NCI-H2227 (cell line): ENCODE results near the gene ARHGAP8.

Experiments used
- DNase-seq: peaks from one replicate; lab custom pipeline; 2025; ENCODE audit not compliant: unreplicated experiment; lab: John Stamatoyannopoulos, UW

The ARHGAP8 gene

DNA sequence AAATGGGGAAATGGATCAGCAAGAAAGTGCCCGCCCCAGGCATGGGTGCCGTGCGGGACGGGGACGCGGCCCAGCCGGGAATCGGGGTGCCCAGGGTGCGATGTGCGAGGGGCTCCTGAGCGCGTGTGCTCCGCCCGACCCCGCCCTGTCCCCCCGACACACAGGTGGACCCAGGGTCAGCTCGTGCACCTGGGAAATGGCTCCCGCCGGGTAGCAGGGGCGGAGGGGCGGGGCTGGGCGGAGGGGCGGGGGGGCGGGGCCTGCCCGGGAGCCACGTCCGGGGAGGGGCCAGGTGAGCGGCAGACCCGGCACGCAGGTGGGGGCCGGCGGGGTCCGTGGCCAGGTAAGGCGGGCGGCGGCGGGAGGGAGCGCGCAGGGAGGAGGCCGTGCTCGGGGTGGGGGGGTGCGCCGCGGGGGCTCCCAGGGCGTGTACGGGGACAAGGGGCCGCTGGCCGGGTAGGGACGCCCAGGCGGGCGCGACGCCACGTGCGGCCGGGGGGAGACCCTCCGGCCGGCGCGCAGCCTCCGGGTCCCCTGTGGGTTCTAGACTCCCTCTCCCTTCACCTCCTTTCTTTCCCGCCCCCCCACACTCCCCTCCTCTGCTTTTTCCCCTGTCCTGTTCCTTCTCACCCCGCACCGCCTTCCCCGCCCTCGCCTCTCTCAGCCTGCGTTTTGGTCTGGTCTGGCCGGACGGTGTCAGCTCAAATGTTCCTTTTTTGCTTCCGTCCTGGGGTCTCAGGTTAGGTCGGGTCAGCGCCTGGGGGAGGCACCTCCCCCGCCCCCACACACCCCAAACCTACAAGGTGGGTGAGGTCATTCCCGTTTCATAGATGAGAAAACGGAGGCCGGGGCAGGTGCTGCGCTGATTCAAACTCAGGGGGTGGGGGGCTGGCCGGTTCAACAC, at the start of gene ARHGAP8:
TSS of gene ARHGAP8 (plus strand) at position 291 of the 904 bp plus-strand sequence. CDS start 33,953 bp downstream, outside the sequence.
- DNase-seq: no peak

DNA sequence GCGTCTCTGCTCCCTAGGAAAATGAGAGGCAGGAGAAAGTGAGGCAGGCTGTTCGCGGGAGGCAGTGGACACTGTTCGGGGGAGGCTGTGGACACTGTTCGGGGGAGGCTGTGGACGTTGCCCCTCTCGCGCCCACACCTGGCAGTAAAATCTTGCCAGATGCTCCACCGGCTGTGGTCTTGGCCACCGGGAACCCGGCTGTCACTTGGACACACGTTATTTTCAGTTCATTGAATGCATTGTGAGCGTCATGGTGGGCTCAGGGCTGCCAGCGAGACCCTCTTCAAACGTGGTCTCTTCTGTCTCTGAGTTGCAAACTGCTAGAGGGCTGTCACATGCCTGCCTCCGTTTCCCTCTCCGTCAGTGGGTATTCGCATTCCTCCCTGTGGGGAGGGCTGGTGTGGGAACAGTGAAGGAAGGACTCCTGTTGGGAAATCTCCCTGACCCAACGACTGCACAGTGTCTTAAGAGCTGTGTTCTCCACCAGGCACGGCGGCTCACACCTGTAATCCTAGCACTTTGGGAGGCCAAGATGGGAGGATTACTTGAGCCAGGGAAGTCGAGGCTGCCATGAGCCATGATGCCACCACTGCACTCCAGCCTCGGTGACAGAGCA, 49.0 kb upstream of the ARHGAP8 start:
- no peak for DNase-seq

GRCh38 chr22:44704159-44705021, 48.0 kb upstream of the ARHGAP8 start:
- DNase-seq: no peak

DNA sequence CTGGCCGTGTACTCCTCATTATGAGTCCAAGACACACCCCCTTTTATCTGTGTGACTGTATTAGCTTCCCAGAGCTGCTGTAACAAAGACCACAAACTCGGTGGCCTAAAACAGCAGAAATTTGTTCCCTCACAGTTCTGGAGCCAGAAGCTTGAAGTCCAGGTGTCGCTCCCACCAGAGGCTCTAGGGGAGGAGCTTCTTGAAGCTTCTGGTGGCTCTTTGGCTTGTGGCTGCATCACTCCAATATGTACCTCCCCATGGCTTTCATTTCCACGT, 47.4 kb upstream of the ARHGAP8 start:
- DNase-seq: no peak

DNA sequence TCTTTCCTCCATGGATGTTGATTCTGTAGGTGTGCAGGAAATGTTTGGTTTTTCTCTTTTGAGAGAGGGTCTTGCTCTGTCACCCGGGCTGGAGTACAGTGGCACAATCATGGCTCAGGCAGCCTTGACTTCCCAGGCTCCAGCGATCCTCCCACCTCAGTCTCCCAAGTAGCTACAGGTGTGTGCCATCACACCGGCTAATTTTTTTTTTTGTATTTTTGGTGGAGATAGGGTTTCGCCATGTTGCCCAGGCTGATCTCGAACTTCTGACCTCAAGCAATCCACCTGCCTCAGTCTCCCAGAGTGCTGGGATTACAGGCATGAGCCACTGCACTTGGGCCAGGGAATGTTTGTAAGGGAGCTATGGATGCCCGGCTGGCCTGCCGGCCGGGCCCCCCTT, 45.9 kb upstream of the ARHGAP8 start:
- DNase-seq: no peak

DNA sequence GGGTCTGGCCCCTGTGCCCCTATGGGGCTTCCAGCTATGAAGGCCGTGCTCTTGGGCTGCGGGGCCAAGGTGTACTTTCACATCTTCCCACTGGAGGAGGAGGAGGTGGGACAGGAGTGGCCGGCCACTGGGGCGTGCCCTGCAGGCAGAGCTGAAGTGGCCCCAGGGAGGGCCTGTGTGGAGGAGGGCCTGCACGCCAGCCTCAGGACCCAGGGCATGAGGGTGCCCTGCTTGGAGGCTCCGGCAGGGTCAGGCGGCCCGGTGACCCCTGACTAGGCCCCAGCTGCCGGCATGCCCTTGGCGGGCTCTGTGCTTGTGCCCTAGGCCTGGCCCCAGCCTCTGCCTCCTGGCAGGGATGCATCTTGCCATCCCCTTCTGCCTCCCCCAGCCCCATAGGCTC, 45.2 kb upstream of the ARHGAP8 start:
- DNase-seq: no peak

- DNase-seq: no peak
Observed at GRCh38 chr22:44707752-44708151, 44.6 kb upstream of the ARHGAP8 start.

DNA sequence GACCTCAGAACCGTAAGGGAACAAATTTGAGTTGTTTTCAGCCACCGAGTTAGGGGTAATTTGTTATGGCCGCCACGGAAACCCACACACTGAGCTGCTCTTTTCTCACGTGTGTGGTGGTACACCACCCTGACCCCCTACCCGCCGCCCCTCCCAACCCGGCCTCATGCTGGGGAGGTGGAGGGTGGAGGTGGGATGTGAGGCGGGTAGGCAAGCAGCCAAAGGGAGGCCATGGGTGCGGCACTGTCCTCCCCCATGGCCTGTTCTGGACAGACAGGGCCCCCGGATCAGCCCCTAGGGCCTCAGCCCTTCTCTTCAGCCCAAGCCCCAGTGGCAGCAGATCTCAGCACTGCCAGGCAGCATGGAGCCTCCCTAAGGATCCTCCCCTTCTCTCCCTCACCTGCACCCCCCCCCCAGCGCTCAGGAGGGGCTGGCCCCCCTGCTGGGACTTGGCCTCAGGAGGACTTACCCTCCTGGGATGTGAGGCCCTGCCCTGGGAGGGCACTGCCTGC, 42.4 kb upstream of the ARHGAP8 start:
- no peak for DNase-seq

DNA sequence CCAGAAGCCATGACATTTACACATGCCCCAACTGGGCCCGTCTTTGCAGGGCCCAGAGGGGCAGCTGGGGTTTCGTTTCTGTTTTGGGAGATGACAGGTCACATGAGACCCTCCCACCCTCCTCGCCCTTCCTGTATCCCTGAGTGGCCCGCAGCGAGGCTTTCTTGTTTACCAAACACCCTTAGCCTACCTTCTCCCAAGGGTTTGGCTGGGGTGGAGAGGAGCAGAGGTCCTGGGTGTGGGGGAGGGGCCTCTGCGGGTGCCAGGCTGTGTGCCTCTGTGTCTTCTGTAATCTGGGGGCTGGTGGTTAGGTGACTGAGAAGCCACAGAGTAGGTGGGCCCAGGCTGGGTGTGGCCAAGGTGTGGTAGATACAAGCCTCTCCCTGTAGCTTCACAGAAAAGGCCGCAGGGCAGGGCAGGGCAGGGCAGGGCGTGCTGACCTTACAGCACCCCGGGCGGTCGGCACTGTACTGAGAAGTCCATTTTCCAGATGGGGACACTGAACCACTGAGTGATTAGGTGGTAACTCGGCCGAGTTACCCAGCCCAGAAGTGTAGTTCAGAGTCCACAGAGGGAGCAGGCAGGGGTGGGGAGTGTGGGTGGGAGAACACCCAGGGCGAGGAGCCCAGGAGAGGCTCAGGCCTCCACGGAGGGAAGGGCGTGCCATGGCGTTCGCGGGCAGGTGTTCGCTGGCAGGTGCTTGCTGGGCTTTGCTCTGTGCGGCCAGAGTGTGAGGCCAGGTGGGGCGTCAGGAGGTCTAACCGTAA, 41.7 kb upstream of the ARHGAP8 start:
- no peak for DNase-seq

- no peak for DNase-seq
Observed at GRCh38 chr22:44711241-44711560, 41.2 kb upstream of the ARHGAP8 start.

- no peak for DNase-seq
Observed at GRCh38 chr22:44711690-44712555, 40.5 kb upstream of the ARHGAP8 start.

GRCh38 chr22:44712962-44713361, 39.4 kb upstream of the ARHGAP8 start:
- no peak for DNase-seq

DNA sequence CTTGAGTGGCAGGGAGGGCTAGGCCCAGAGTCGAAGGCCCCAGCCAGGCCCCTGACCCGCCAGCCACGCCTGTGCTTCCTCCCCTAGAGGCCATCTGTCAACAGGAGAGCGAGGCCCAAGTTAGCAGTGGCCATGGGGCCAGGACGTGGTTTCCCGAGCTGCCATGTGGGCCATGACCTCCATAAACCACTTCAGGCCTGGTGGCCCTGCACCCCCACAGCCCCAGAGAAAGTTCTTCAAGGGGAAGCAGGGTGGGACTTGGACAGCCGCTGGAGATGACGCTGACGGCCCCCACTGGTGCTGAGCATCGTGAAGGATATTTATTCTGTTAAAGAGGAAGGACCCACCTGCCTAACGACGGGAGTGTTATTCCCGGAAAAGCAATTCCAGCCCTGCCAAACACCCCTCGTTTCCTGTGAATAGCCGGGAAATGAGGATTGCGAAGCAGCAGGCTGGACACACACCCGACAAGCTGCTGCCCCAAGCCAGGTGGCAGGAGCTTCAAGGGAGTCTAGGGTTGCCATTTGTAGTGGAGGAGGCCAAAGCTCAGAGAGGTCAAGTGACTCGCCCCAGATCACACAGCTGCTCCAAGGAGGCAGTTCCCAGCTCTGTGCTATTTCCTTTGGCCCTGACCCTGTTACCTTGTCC, 37.5 kb upstream of the ARHGAP8 start:
- no peak for DNase-seq

DNA sequence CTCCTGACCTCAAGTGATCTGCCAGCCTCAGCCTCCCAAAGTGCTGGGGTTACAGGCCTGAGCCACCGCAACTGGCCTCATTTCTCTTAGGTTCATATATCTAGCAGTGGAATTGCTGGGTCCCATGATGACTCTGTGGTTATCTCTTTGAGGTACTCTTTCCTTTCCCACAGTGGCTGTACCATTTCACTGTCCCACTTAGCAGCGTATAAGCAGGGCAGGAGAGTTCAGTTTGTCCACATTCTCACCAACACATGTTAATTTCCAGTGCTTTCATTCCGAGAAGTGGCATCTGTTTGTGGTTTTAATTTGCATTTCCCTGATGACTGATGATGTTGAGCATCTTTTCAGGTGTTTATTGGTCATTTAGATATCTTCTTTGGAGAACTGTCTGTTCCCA, 34.0 kb upstream of the ARHGAP8 start:
- DNase-seq: no peak

GRCh38 chr22:44719586-44720368, 32.6 kb upstream of the ARHGAP8 start:
- DNase-seq: peak; percentile 7

DNA sequence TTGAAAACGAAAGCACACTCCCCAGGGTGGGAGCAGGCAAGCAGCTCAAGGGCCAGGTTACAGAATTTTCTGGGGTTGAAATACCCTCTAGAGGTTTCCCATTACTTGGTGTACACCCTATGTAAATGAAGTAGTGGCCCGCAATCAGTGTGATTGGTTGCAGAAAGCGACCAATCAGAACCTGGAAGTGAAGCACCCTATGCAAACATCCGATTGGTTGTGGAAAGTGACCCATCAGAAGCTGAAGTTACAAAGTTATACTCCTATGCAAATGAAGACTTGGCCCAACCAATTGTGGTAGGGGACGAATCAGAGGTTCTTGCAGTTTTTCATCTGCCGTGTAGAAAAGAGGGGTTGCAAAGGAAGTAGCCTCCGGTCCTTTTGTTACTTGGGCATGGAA, 31.2 kb upstream of the ARHGAP8 start:
- no peak for DNase-seq

DNA sequence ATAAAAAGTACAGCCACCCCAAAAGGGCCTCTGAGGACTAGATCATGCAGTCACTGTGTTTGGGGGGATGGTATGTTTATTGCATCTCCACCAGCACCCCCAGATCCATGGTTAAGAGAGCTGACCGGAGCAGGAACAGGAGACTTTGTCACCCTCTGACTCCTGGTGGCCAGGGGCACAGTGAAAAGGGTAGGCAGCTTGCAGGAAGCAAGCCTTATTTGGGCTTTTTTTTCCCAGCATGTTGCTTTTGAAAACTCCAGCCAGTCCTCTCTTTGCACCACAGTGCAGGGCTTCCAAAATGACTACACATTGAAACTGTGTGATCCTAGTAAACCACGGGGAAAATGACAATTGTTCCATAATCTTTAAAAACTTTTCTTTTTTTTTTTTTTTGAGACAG, 29.8 kb upstream of the ARHGAP8 start:
- DNase-seq: no peak

GRCh38 chr22:44723801-44724200, 28.6 kb upstream of the ARHGAP8 start:
- no peak for DNase-seq

DNA sequence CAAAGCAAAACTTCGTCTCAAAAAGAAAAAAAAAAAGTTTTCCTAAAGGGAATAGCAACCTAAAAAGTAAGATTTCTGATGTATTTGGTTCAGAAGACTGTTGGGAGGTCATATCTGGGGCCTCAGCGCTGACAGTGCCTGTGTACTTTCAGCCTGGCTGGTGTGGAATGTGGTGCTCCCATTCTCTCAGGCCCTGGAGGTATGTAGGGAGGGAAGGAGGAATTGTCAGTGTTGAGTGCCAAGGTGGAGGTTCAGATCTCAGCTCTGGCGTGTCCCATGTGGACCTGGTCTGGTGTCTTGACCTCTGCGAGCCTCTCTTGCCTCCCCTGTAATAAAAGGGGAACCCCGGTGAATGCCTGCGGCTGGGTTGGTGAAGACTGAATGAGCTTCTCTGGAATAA, 28.0 kb upstream of the ARHGAP8 start:
- no peak for DNase-seq
